Duodenal mucosa (tissue), 2 donors: ENCODE results near the gene CCDC197.
A peak's percentile ranks its signal among the peaks of the same experiment; 100 is the strongest.

Experiments
- H3K27ac ChIP-seq: one replicate; pipeline ENCODE4 v1.7.0; 2013; ENCODE audit warnings: low read depth, low read length
- H3K27me3 ChIP-seq, 2 donors: one replicate each; pipeline ENCODE4 v1.7.0; 2013; ENCODE audit warnings: low read length in 2 of 2, control low read depth in 1 of 2; ENCODE audit not compliant: insufficient read depth in 2 of 2, control insufficient read depth in 1 of 2
- H3K36me3 ChIP-seq, 2 donors: one replicate each; pipeline ENCODE4 v1.7.0; 2013; ENCODE audit warnings: low read length in 2 of 2, control low read depth in 1 of 2; ENCODE audit not compliant: insufficient read depth in 2 of 2, control insufficient read depth in 1 of 2
- H3K4me1 ChIP-seq, 2 donors: one replicate each; pipeline ENCODE4 v1.7.0; 2013; ENCODE audit warnings: low read length in 2 of 2, control low read depth in 1 of 2; ENCODE audit not compliant: insufficient read depth in 2 of 2, control insufficient read depth in 1 of 2
- H3K4me3 ChIP-seq, 2 donors: one replicate each; pipeline ENCODE4 v1.7.0; 2013; ENCODE audit warnings: low read length in 2 of 2, low read depth in 1 of 2
- H3K9ac ChIP-seq, 2 donors: one replicate each; pipeline ENCODE4 v1.7.0; 2013; ENCODE audit warnings: low read length in 2 of 2, low read depth in 1 of 2
- H3K9me3 ChIP-seq, 2 donors: one replicate each; pipeline ENCODE4 v1.7.0; 2013; ENCODE audit warnings: low read length in 2 of 2, control low read depth in 1 of 2; ENCODE audit not compliant: control insufficient read depth in 1 of 2

Gene CCDC197

GRCh38 chr14:93970965-93971634 is 26.0 kb upstream of the CCDC197 start:
- Histone ChIP-seq H3K9ac (peak overlapping the region; percentile 35 to 69), H3K27me3 (no peaks in the 10 kb centered on the region), H3K9me3 (no peaks in the 10 kb centered on the region), H3K4me3 (peak overlapping the region; percentile 55 to 74), H3K27ac (no peak overlapping the region), H3K4me1 (peaks cover 54 to 61% of the 10 kb centered on the region in 2 donors), H3K36me3 (no peaks in the 10 kb centered on the region)

- H3K27ac ChIP-seq: no peak overlapping the region
- H3K9ac ChIP-seq: peak overlapping the region; percentile 35 to 69
- no peaks in the 10 kb centered on the region for H3K27me3 ChIP-seq
- peak overlapping the region; percentile 55 to 74 for H3K4me3 ChIP-seq
- H3K4me1 ChIP-seq: peaks cover 51 to 63% of the 10 kb centered on the region in 2 donors
- no peaks in the 10 kb centered on the region for H3K36me3 ChIP-seq
- H3K9me3 ChIP-seq: no peaks in the 10 kb centered on the region
Measured at GRCh38 chr14:93971635-93972027, 25.5 kb upstream of the CCDC197 start.

DNA sequence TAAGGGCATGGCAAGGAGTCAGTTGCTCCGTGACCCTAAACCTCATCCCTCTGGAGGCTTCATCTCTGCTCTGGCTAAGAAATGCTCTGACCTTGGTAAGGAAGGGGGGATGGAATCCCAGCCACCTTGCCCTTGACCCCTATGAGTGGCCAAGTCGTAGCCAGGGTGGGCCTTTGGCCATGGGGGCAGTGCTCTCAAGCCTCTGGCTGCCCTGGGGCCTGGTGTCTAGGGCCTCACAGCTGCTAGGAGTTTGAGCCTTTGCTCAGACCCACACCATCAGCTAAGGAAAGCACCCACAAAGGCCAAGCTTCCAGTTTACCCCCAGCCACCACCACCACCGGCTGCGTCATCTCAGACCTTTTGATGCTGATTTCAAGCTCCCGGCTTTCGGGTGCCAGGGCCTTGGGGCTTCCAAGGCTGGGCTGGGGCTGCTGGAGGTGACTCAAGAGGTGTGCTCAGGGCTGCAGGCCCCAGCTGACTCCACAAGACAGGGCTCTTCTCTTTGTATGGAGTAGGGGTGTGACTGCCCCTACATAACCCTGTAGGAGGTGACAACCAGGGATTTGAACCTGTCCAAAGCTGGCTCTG is 24.4 kb upstream of the CCDC197 start:
- Histone ChIP-seq H3K27ac (no peak overlapping the region), H3K4me3 (no peak overlapping the region), H3K4me1 (peaks cover 51 to 64% of the 10 kb centered on the region in 2 donors), H3K36me3 (no peaks in the 10 kb centered on the region), H3K9me3 (no peaks in the 10 kb centered on the region), H3K27me3 (no peaks in the 10 kb centered on the region), H3K9ac (peak overlapping the region in 1 of 2 donors; percentile 38)

DNA sequence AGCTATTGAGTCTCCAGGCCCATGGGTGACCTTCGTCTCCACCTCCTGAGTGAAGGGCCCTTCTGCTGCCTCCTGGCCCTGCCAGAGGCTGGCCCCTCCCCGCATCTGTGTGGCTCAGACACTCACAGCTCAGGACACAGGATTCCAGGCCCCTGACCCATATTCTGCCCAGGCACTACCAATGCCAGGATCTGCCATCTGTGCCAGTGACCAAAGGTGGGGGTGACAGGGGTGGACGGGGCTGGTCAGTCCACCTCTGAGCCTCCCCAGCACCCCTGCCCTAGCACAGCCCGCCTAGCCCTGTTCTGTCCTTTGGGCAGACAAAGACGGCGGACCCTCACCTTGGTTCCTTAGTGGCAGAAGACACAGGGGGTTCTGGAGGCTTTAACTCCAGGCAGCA is 23.5 kb upstream of the CCDC197 start:
- Histone ChIP-seq H3K4me1 (peaks cover 49 to 67% of the 10 kb centered on the region in 2 donors), H3K27ac (no peak overlapping the region)

DNA sequence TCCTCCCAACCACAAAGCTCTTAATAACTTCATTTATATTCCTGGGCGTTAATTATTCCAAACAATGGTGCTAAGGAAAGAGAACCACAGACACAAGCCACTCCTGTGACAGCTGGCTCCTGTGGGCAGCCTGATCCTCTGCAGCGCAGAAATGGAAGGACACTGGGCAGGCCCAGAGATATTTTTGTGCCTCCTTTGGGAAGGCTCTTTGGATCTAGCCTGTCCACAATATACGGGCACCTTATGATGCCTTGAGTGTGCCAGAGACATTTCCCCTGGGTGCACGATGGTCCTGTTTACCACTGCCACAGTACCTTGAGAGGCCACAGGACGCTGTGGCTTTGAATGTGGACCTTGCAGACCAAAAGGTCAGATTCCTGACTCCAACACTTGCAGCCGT is 22.8 kb upstream of the CCDC197 start:
- peak overlapping the region; percentile 1 to 32 for H3K9ac ChIP-seq
- H3K4me1 ChIP-seq: peaks cover 47 to 70% of the 10 kb centered on the region in 2 donors
- no peaks in the 10 kb centered on the region for H3K9me3 ChIP-seq
- no peaks in the 10 kb centered on the region for H3K27me3 ChIP-seq
- H3K27ac ChIP-seq: no peak overlapping the region
- H3K4me3 ChIP-seq: peak overlapping the region; percentile 38 to 53
- H3K36me3 ChIP-seq: no peaks in the 10 kb centered on the region

More for the DNA sequence above, 23.5 kb upstream of the CCDC197 start:
- Histone ChIP-seq H3K27me3 (no peaks in the 10 kb centered on the region), H3K9me3 (no peaks in the 10 kb centered on the region), H3K4me3 (no peak overlapping the region), H3K9ac (no peak overlapping the region), H3K36me3 (no peaks in the 10 kb centered on the region)

- Histone ChIP-seq H3K4me1 (peaks cover 41 to 66% of the 10 kb centered on the region in 2 donors), H3K9ac (no peak overlapping the region), H3K27me3 (no peaks in the 10 kb centered on the region), H3K27ac (no peak overlapping the region), H3K36me3 (no peaks in the 10 kb centered on the region), H3K9me3 (no peaks in the 10 kb centered on the region), H3K4me3 (peak overlapping the region; percentile 41 to 53)
Measured at GRCh38 chr14:93974833-93975232, 22.3 kb upstream of the CCDC197 start.

- peak overlapping the region; percentile 26 to 42 for H3K9ac ChIP-seq
- no peaks in the 10 kb centered on the region for H3K9me3 ChIP-seq
- H3K4me1 ChIP-seq: peaks cover 36 to 57% of the 10 kb centered on the region in 2 donors
- no peaks in the 10 kb centered on the region for H3K36me3 ChIP-seq
- peak overlapping the region; percentile 41 to 53 for H3K4me3 ChIP-seq
- no peaks in the 10 kb centered on the region for H3K27me3 ChIP-seq
- H3K27ac ChIP-seq: peak overlapping the region; percentile 39
Measured at GRCh38 chr14:93975791-93976476, 21.2 kb upstream of the CCDC197 start.

GRCh38 chr14:93976477-93977057 is 20.5 kb upstream of the CCDC197 start, which contains the start of gene ASB2:
ASB2 (minus strand) TSS chr14:93976570; CDS start chr14:93964539, 12,031 bp downstream.
- Histone ChIP-seq H3K9me3 (no peaks in the 10 kb centered on the region), H3K4me1 (peaks cover 31 to 50% of the 10 kb centered on the region in 2 donors), H3K36me3 (no peaks in the 10 kb centered on the region), H3K27ac (peak within 1 kb of the TSS; percentile 39), H3K27me3 (no peaks in the 10 kb centered on the region), H3K4me3 (peak within 1 kb of the TSS; percentile 41 to 53), H3K9ac (peak within 1 kb of the TSS; percentile 26 to 42)

DNA sequence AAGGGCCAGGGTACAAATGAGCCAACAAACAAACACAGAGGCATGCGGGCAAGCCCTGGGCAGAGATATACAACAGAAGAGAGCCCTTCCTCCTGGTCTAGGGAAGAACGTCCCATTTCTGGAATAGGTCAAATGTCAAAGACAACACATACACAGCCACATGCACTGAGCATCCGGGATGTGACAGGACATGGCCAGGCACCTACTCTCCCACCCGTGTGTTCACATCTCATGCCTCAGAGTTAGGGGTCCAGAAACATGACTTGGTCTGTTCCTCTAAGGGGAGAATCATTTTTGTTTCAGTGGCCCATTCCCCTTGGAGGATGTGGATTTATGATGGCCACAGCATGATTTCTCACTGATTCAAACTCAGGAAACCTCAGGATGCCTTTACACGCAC is 19.9 kb upstream of the CCDC197 start:
- H3K4me3 ChIP-seq: peak overlapping the region in 1 of 2 donors; percentile 53
- H3K36me3 ChIP-seq: no peaks in the 10 kb centered on the region
- H3K27me3 ChIP-seq: no peaks in the 10 kb centered on the region
- H3K27ac ChIP-seq: no peak overlapping the region
- H3K9ac ChIP-seq: peak overlapping the region; percentile 26 to 42
- H3K9me3 ChIP-seq: no peaks in the 10 kb centered on the region
- peaks cover 30 to 47% of the 10 kb centered on the region in 2 donors for H3K4me1 ChIP-seq
